WERI-Rb-1 (cell line): Measurements from ENCODE around the gene HHIP.

Source experiments
- DNase-seq: peaks from one replicate; pipeline ENCODE4 v3.0.0-alpha.2; 2020
- H3K27ac ChIP-seq: fragments of 250-450 bp; sonication (Bioruptor Pico); 2 replicates; pipeline ENCODE4 v1.5.1; 2020; ENCODE audit warnings: mild to moderate bottlenecking, moderate library complexity
- H3K27me3 ChIP-seq: fragments of 250-450 bp; sonication (Bioruptor Pico); 2 replicates; pipeline ENCODE4 v1.5.1; 2021; ENCODE audit warnings: mild to moderate bottlenecking, low read depth, moderate library complexity; ENCODE audit not compliant: insufficient read depth, severe bottlenecking
- H3K36me3 ChIP-seq: fragments of 250-450 bp; sonication (Bioruptor Pico); 2 replicates; pipeline ENCODE4 v1.5.1; 2020; ENCODE audit warnings: mild to moderate bottlenecking, moderate library complexity
- H3K4me3 ChIP-seq: 2 replicates; pipeline ENCODE4 v1.5.1; 2011; ENCODE audit warnings: low read depth, mild to moderate bottlenecking, control low read depth, low read length
- H3K9me3 ChIP-seq: fragments of 250-450 bp; sonication (Bioruptor Pico); 2 replicates; pipeline ENCODE4 v1.5.1; 2021; ENCODE audit warnings: mild to moderate bottlenecking, moderate library complexity; ENCODE audit not compliant: severe bottlenecking
- TF ChIP-seq, protein P1 (sequence below): IDR thresholded peaks from 2 replicates; pipeline ENCODE4 v1.5.1; 2011; ENCODE audit warnings: low read depth, mild to moderate bottlenecking, control low read depth, inconsistent platforms, low read length

The HHIP gene, protein sequence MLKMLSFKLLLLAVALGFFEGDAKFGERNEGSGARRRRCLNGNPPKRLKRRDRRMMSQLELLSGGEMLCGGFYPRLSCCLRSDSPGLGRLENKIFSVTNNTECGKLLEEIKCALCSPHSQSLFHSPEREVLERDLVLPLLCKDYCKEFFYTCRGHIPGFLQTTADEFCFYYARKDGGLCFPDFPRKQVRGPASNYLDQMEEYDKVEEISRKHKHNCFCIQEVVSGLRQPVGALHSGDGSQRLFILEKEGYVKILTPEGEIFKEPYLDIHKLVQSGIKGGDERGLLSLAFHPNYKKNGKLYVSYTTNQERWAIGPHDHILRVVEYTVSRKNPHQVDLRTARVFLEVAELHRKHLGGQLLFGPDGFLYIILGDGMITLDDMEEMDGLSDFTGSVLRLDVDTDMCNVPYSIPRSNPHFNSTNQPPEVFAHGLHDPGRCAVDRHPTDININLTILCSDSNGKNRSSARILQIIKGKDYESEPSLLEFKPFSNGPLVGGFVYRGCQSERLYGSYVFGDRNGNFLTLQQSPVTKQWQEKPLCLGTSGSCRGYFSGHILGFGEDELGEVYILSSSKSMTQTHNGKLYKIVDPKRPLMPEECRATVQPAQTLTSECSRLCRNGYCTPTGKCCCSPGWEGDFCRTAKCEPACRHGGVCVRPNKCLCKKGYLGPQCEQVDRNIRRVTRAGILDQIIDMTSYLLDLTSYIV

DNA sequence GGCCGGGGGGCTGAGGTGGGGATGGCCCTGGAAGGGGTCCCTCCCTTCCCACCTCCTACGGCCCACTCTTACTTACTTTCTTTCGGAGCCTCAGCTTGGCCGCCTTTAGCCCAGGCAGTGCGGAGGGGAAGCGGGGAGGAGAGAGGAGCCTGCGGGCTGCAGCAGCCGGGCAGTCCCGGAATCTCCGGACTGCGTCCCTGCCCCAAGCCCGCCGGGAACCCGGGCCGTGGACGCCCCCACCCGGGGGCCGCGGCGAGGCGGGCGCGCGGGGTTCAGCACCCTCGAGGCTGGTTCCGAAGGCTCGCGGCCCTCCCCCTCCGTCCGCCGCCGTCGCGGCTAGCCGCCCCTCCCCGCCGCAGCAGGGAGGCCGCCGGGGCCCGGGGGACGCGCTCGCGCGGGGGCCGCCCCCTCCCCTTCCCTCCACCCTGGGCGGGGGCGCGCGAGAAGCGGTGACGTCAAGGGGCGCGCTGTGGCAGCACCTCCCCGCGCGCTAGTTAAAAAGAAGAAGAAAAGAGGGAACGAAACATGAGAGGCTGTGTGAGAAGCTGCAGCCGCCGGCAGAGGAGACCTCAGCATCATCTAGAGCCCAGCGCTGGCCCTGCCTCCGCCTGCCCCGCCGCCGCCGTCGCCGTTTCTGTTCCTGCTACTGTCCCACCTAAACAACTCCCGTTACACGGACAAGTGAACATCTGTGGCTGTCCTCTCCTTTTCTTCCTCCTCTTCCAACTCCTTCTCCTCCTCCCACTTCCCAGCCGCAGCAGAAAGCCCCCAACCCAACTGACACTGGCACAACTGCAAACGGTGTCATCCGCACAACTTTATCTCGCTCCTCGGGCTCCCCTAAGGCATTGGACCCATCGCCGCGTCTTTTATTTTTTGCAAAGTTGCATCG is at the start of gene HHIP:
Gene HHIP (plus strand): TSS at position 526 of the 892 bp plus-strand sequence. CDS start 520 bp downstream, outside the sequence.
- peak within 1 kb of the TSS; percentile 53 for H3K27ac ChIP-seq
- TF ChIP-seq, protein P1, sequence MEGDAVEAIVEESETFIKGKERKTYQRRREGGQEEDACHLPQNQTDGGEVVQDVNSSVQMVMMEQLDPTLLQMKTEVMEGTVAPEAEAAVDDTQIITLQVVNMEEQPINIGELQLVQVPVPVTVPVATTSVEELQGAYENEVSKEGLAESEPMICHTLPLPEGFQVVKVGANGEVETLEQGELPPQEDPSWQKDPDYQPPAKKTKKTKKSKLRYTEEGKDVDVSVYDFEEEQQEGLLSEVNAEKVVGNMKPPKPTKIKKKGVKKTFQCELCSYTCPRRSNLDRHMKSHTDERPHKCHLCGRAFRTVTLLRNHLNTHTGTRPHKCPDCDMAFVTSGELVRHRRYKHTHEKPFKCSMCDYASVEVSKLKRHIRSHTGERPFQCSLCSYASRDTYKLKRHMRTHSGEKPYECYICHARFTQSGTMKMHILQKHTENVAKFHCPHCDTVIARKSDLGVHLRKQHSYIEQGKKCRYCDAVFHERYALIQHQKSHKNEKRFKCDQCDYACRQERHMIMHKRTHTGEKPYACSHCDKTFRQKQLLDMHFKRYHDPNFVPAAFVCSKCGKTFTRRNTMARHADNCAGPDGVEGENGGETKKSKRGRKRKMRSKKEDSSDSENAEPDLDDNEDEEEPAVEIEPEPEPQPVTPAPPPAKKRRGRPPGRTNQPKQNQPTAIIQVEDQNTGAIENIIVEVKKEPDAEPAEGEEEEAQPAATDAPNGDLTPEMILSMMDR, result no peak
- peak within 1 kb of the TSS; percentile 55 for H3K4me3 ChIP-seq
- no peaks in the 10 kb centered on the region for H3K9me3 ChIP-seq
- H3K27me3 ChIP-seq, result no peaks in the 10 kb centered on the region
- DNase-seq, result peak; percentile 69
- H3K36me3 ChIP-seq, result peaks cover 4% of the 10 kb centered on the region; the same call in 1 of the 2 replicates

DNA sequence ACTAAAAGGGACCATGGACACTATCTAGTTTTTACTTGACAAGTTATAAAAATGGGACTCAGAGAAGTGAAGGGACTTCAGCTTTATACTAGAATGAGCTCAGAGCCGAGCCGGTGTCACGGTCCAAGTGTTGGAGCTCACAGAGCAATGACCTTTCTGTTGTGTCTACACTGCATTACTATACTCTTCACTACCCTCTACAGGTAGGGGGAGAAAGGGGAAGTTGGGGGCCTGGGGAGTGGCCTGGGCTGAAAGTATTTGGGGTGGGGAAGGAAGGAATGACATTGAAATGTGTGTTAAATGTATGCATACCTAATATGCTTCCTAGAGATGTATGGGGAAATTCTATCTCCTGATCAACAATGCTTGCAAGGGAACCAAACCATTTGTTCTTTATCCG is 48.8 kb upstream of the HHIP start:
- H3K27ac ChIP-seq, result no peak overlapping the region
- no peaks in the 10 kb centered on the region for H3K9me3 ChIP-seq
- no peaks in the 10 kb centered on the region for H3K27me3 ChIP-seq
- TF ChIP-seq, protein P1, result no peak
- H3K4me3 ChIP-seq, result no peak overlapping the region
- H3K36me3 ChIP-seq, result no peaks in the 10 kb centered on the region
- DNase-seq, result no peak

DNA sequence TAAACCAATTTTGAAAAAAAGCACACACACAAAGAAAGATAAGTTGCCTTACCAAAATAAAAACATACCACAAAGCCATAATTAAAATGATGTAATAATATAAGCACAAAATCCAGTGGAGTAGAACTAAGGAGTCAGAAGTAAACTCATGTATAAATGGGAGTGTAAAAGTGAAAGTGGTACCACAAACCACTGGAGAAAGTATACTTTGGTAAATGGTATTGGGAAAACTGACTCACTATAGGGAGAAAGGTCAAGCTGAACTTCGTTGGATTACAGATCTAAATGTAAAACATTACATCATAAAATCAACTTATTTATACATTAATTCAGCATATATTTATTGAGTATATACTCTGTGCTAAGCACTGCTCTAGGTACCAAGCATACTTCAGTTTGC is 46.3 kb upstream of the HHIP start:
- H3K27ac ChIP-seq, result no peak overlapping the region
- H3K9me3 ChIP-seq, result no peaks in the 10 kb centered on the region
- TF ChIP-seq, protein P1, result no peak
- DNase-seq, result no peak
- no peak overlapping the region for H3K4me3 ChIP-seq
- no peaks in the 10 kb centered on the region for H3K36me3 ChIP-seq
- H3K27me3 ChIP-seq, result no peaks in the 10 kb centered on the region

DNA sequence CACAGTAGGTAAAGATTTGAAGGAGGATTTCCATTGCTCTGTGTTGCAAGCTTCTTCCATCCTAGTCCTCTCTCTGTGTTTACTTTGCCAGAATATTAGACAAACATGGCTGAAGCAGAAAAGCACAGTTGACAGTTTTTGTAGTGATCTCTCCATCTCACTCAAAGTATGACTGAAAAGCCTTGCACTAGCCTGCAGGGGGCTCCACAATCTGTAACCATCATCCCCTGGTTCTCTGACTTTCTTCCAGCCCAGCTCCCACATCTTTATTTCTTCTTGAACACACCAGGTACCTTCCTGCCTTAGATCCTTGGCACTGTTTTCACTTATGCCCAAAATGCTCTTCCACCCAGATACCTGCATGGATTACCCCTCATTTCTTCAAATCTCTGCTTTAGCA is 34.1 kb upstream of the HHIP start:
- Histone ChIP-seq H3K9me3 (no peaks in the 10 kb centered on the region), H3K36me3 (no peaks in the 10 kb centered on the region), H3K27me3 (no peaks in the 10 kb centered on the region), H3K27ac (peak overlapping the region; percentile 71), H3K4me3 (no peak overlapping the region)
- TF ChIP-seq, protein P1, result peak; percentile 82
- DNase-seq, result peak; percentile 73

DNA sequence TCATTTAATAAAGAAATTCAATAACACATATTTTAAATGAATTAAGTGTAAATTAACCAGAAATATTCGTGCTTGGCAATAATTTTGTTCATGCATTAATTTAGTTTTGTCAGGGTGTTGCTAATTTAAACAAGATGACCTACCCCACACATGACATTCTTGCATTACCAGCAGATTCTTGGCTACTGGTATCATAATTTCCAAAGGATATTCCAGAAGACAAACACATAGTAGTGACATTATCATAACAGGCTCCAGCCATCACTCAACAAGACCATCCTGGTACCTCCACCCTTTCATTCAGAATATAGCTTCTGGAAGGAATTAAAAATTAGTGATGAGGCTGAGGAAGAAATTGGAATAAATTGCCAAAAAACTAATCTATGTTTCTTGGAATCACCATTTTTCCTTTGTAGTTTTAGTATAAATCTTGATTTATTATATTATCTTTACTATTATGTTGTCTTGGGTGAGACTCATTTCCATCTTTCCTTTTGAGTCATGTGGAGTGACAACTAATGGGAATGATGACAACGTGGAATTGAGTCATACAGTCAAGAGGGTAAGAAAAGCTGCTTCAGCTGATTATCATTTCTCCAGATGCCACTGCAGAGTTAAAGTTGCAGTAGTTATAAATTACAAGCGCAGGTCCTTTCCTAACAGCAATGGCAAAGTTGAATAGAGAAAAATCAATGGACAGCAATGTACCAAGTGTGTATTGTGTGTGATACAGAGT is 30.9 kb upstream of the HHIP start:
- Histone ChIP-seq H3K27me3 (no peaks in the 10 kb centered on the region), H3K4me3 (no peak overlapping the region), H3K9me3 (no peaks in the 10 kb centered on the region), H3K36me3 (no peaks in the 10 kb centered on the region), H3K27ac (peak overlapping the region; percentile 71; the same call in 1 of the 2 replicates)
- TF ChIP-seq, protein P1, result no peak
- no peak for DNase-seq
